Measurements from ENCODE around the gene ROR2. TPM values are rescaled to one million over a fixed set of nuclear protein-coding genes. Genes with fewer than 3 reads are reported as not detected.

Gene ROR2
- total RNA-seq, 1 experiment from 2014 or later: not detected

- H3K27ac Mint-ChIP-seq (ENCODE audit: unreplicated experiment): no peak overlapping the region
- no peak overlapping the region for H3K4me3 Mint-ChIP-seq (ENCODE audit: low read depth, unreplicated experiment)
- no TSS peak for BruUV-seq (replicated peaks)
- no peaks in the 10 kb centered on the region for H3K4me1 Mint-ChIP-seq (ENCODE audit: low read depth, unreplicated experiment)
- H3K9me3 Mint-ChIP-seq (ENCODE audit: low read depth, unreplicated experiment): peaks cover 2% of the 10 kb centered on the region
- no peak for DNase-seq
- intact Hi-C loops (cut with micrococcal nuclease; ENCODE audit: unreplicated experiment): no loop called here
- H3K36me3 Mint-ChIP-seq (ENCODE audit: insufficient read depth, unreplicated experiment): no peaks in the 10 kb centered on the region
- H3K27me3 Mint-ChIP-seq (ENCODE audit: unreplicated experiment): peaks cover 37% of the 10 kb centered on the region
- TF ChIP-seq, protein P1, sequence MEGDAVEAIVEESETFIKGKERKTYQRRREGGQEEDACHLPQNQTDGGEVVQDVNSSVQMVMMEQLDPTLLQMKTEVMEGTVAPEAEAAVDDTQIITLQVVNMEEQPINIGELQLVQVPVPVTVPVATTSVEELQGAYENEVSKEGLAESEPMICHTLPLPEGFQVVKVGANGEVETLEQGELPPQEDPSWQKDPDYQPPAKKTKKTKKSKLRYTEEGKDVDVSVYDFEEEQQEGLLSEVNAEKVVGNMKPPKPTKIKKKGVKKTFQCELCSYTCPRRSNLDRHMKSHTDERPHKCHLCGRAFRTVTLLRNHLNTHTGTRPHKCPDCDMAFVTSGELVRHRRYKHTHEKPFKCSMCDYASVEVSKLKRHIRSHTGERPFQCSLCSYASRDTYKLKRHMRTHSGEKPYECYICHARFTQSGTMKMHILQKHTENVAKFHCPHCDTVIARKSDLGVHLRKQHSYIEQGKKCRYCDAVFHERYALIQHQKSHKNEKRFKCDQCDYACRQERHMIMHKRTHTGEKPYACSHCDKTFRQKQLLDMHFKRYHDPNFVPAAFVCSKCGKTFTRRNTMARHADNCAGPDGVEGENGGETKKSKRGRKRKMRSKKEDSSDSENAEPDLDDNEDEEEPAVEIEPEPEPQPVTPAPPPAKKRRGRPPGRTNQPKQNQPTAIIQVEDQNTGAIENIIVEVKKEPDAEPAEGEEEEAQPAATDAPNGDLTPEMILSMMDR (IDR thresholded peaks at IDR 0.05; ENCODE audit: unreplicated experiment): no peak
- CTCF ChIA-PET: no interaction called here
Observed at GRCh38 chr9:91963711-91964240, 13.7 kb upstream of the ROR2 start.

DNA sequence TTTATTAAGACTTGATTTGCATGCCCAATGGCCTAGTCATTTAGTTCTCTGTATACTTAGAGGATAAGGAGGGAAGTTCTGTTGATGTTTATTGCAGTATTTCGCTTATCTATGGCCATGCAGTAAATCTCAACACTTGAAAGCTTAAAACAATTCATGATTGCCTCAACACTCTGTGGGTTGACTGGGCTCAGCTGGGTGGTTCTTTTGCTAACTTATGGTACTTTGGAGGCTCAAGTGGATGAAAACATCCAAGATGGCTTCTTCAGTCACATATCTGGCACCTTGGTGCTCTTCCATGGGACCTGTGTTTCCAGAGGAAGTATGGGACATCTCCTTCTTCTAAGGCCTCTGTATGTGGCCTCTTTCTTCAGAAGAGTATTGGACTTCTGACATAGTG, 10.3 kb upstream of the ROR2 start:
- Mint-ChIP-seq H3K4me3 (ENCODE audit: low read depth, unreplicated experiment) (no peak overlapping the region), H3K27me3 (ENCODE audit: unreplicated experiment) (peaks cover 9% of the 10 kb centered on the region), H3K9me3 (ENCODE audit: low read depth, unreplicated experiment) (peaks cover 2% of the 10 kb centered on the region), H3K27ac (ENCODE audit: unreplicated experiment) (no peak overlapping the region), H3K4me1 (ENCODE audit: low read depth, unreplicated experiment) (no peaks in the 10 kb centered on the region), H3K36me3 (ENCODE audit: insufficient read depth, unreplicated experiment) (no peaks in the 10 kb centered on the region)
- no peak for DNase-seq
- intact Hi-C loops (cut with micrococcal nuclease; ENCODE audit: unreplicated experiment): no loop called here
- CTCF ChIA-PET: no interaction called here
- TF ChIP-seq, protein P1 (IDR thresholded peaks at IDR 0.05; ENCODE audit: unreplicated experiment): no peak
- BruUV-seq (replicated peaks): no TSS peak

GRCh38 chr9:91958174-91958573, 8.1 kb upstream of the ROR2 start:
- peaks cover 23% of the 10 kb centered on the region for H3K27me3 Mint-ChIP-seq (ENCODE audit: unreplicated experiment)
- no peak for DNase-seq
- CTCF ChIA-PET: no interaction called here
- no peaks in the 10 kb centered on the region for H3K9me3 Mint-ChIP-seq (ENCODE audit: low read depth, unreplicated experiment)
- H3K36me3 Mint-ChIP-seq (ENCODE audit: insufficient read depth, unreplicated experiment): no peaks in the 10 kb centered on the region
- TF ChIP-seq, protein P1 (IDR thresholded peaks at IDR 0.05; ENCODE audit: unreplicated experiment): no peak
- intact Hi-C loops (cut with micrococcal nuclease; ENCODE audit: unreplicated experiment): no loop called here
- H3K4me3 Mint-ChIP-seq (ENCODE audit: low read depth, unreplicated experiment): no peak overlapping the region
- BruUV-seq (replicated peaks): no TSS peak
- H3K27ac Mint-ChIP-seq (ENCODE audit: unreplicated experiment): no peak overlapping the region
- peaks cover 11% of the 10 kb centered on the region for H3K4me1 Mint-ChIP-seq (ENCODE audit: low read depth, unreplicated experiment)

DNA sequence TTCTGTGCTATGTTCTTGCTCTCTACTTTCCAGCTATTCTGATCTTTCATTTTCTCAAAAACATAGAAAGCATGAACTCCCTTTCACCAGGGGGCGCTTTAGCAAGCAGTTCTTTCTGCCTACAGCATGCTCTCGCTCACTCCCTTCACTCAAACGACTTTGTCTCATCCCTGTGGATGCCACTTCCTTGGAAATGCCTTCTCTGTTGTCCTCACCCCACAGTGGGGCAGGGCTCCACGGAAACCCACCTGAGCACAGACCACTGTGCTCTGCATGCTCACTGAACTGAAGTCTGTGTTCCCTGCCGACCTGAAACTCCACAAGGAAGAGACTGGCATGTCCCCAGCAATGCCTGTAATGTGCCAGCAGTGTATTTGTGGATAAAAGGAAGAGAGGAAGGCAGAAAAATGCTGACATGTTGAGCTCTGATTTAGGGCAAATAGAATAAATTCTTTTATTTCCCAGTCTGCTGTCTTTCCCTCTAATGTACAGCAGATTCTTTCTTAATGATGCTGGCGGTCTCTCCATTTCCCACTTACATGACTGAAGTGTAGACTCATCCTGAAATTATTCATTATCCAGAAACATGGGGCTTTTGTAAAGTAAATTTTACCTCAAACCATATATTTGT, 4.9 kb upstream of the ROR2 start:
- H3K27ac Mint-ChIP-seq (ENCODE audit: unreplicated experiment): no peak overlapping the region
- CTCF ChIA-PET: interaction anchor here (0.9 to 1.3 kb wide), 2 partner anchors 9 to 16 kb away, joined by 3 to 4 read pairs; no protein-coding TSS in a partner anchor

More for the DNA sequence above, 4.9 kb upstream of the ROR2 start:
- intact Hi-C loops (cut with micrococcal nuclease; ENCODE audit: unreplicated experiment): no loop called here
- TF ChIP-seq, protein P1 (IDR thresholded peaks at IDR 0.05; ENCODE audit: unreplicated experiment): peak; percentile 36
- peaks cover 2% of the 10 kb centered on the region for H3K9me3 Mint-ChIP-seq (ENCODE audit: low read depth, unreplicated experiment)
- no peaks in the 10 kb centered on the region for H3K36me3 Mint-ChIP-seq (ENCODE audit: insufficient read depth, unreplicated experiment)
- peaks cover 11% of the 10 kb centered on the region for H3K4me1 Mint-ChIP-seq (ENCODE audit: low read depth, unreplicated experiment)
- no TSS peak for BruUV-seq (replicated peaks)
- peaks cover 51% of the 10 kb centered on the region for H3K27me3 Mint-ChIP-seq (ENCODE audit: unreplicated experiment)
- DNase-seq: peak; percentile 59
- H3K4me3 Mint-ChIP-seq (ENCODE audit: low read depth, unreplicated experiment): peak overlapping the region; percentile 54
